ENCODE data around the gene TRIM33. TPM values are rescaled to one million over a fixed set of nuclear protein-coding genes. Genes with fewer than 3 reads are reported as not detected.

TRIM33 gene
- total RNA-seq, 1 donor from 2014 or later = 36.2 TPM

GRCh38 chr1:114359791-114360190 lies 151.2 kb downstream of the TRIM33 start:
- no peak for TF ChIP-seq CTCF (IDR thresholded peaks at IDR 0.05; ENCODE audit: unreplicated experiment)
- H3K36me3 Mint-ChIP-seq (ENCODE audit: low read depth, unreplicated experiment) = peaks cover 12% of the 10 kb centered on the region
- no peak overlapping the region for H3K4me3 Mint-ChIP-seq (ENCODE audit: unreplicated experiment)
- no peak for DNase-seq (ENCODE audit: low spot score)
- H3K27ac Mint-ChIP-seq (ENCODE audit: unreplicated experiment) = no peak overlapping the region
- H3K27me3 Mint-ChIP-seq (ENCODE audit: unreplicated experiment) = no peaks in the 10 kb centered on the region
- no peaks in the 10 kb centered on the region for H3K4me1 Mint-ChIP-seq (ENCODE audit: unreplicated experiment)
- peaks cover 6% of the 10 kb centered on the region for H3K9me3 Mint-ChIP-seq (ENCODE audit: unreplicated experiment)

GRCh38 chr1:114355240-114355639 lies 155.8 kb downstream of the TRIM33 start:
- Mint-ChIP-seq H3K4me1 (ENCODE audit: unreplicated experiment) (peaks cover 8% of the 10 kb centered on the region), H3K36me3 (ENCODE audit: low read depth, unreplicated experiment) (no peaks in the 10 kb centered on the region), H3K4me3 (ENCODE audit: unreplicated experiment) (no peak overlapping the region), H3K27ac (ENCODE audit: unreplicated experiment) (no peak overlapping the region), H3K9me3 (ENCODE audit: unreplicated experiment) (no peaks in the 10 kb centered on the region), H3K27me3 (ENCODE audit: unreplicated experiment) (peaks cover 2% of the 10 kb centered on the region)
- DNase-seq (ENCODE audit: low spot score) = no peak
- TF ChIP-seq CTCF (IDR thresholded peaks at IDR 0.05; ENCODE audit: unreplicated experiment) = no peak

GRCh38 chr1:114353262-114353661 lies 157.7 kb downstream of the TRIM33 start:
- Mint-ChIP-seq H3K4me1 (ENCODE audit: unreplicated experiment) (peaks cover 8% of the 10 kb centered on the region), H3K9me3 (ENCODE audit: unreplicated experiment) (no peaks in the 10 kb centered on the region), H3K27me3 (ENCODE audit: unreplicated experiment) (peaks cover 5% of the 10 kb centered on the region), H3K27ac (ENCODE audit: unreplicated experiment) (no peak overlapping the region), H3K36me3 (ENCODE audit: low read depth, unreplicated experiment) (no peaks in the 10 kb centered on the region), H3K4me3 (ENCODE audit: unreplicated experiment) (no peak overlapping the region)
- DNase-seq (ENCODE audit: low spot score) = no peak
- no peak for TF ChIP-seq CTCF (IDR thresholded peaks at IDR 0.05; ENCODE audit: unreplicated experiment)

GRCh38 chr1:114352797-114353196 lies 158.2 kb downstream of the TRIM33 start:
- H3K36me3 Mint-ChIP-seq (ENCODE audit: low read depth, unreplicated experiment) = no peaks in the 10 kb centered on the region
- peaks cover 5% of the 10 kb centered on the region for H3K27me3 Mint-ChIP-seq (ENCODE audit: unreplicated experiment)
- H3K4me3 Mint-ChIP-seq (ENCODE audit: unreplicated experiment) = no peak overlapping the region
- peaks cover 8% of the 10 kb centered on the region for H3K4me1 Mint-ChIP-seq (ENCODE audit: unreplicated experiment)
- no peak for DNase-seq (ENCODE audit: low spot score)
- no peaks in the 10 kb centered on the region for H3K9me3 Mint-ChIP-seq (ENCODE audit: unreplicated experiment)
- no peak for TF ChIP-seq CTCF (IDR thresholded peaks at IDR 0.05; ENCODE audit: unreplicated experiment)
- H3K27ac Mint-ChIP-seq (ENCODE audit: unreplicated experiment) = no peak overlapping the region

GRCh38 chr1:114350731-114351445 lies 160.1 kb downstream of the TRIM33 start:
- no peaks in the 10 kb centered on the region for H3K36me3 Mint-ChIP-seq (ENCODE audit: low read depth, unreplicated experiment)
- TF ChIP-seq CTCF (IDR thresholded peaks at IDR 0.05; ENCODE audit: unreplicated experiment) = no peak
- H3K4me1 Mint-ChIP-seq (ENCODE audit: unreplicated experiment) = peaks cover 12% of the 10 kb centered on the region
- no peaks in the 10 kb centered on the region for H3K9me3 Mint-ChIP-seq (ENCODE audit: unreplicated experiment)
- no peak overlapping the region for H3K27ac Mint-ChIP-seq (ENCODE audit: unreplicated experiment)
- peaks cover 11% of the 10 kb centered on the region for H3K27me3 Mint-ChIP-seq (ENCODE audit: unreplicated experiment)
- H3K4me3 Mint-ChIP-seq (ENCODE audit: unreplicated experiment) = no peak overlapping the region
- DNase-seq (ENCODE audit: low spot score) = no peak
